Neural progenitor cell (in vitro differentiated cells): ENCODE results near the gene OSBPL1A. TPM values are rescaled to one million over a fixed set of nuclear protein-coding genes. Genes with fewer than 3 reads are reported as not detected.

Source experiments
- DNase-seq: peaks from one replicate; pipeline ENCODE4 v3.0.0-alpha.2; 2016; ENCODE audit warnings: low spot score
- H2AFZ ChIP-seq: fragments of 200-600 bp; sonication (generic); replicated peaks from 2 replicates; pipeline ENCODE4 v1.6.1; 2016; ENCODE audit warnings: antibody characterized with exemption
- H3F3A ChIP-seq: fragments of 200-600 bp; sonication (generic); 2 replicates; pipeline ENCODE4 v1.6.1; 2016; ENCODE audit warnings: antibody characterized with exemption, low read depth
- H3K27ac ChIP-seq: fragments of 200-600 bp; sonication (generic); 2 replicates; pipeline ENCODE4 v1.5.1; 2016; ENCODE audit warnings: mild to moderate bottlenecking
- H3K27me3 ChIP-seq: fragments of 200-600 bp; sonication (generic); 2 replicates; pipeline ENCODE4 v1.6.1; 2016; ENCODE audit warnings: mild to moderate bottlenecking, moderate library complexity
- H3K36me3 ChIP-seq: fragments of 200-600 bp; sonication (generic); 2 replicates; pipeline ENCODE4 v1.5.1; 2016
- H3K4me1 ChIP-seq: fragments of 200-600 bp; sonication (generic); 2 replicates; pipeline ENCODE4 v1.6.1; 2016; ENCODE audit warnings: mixed run types
- H3K4me2 ChIP-seq: fragments of 200-600 bp; sonication (generic); 2 replicates; pipeline ENCODE4 v1.6.1; 2016
- H3K4me3 ChIP-seq: fragments of 200-600 bp; sonication (generic); 2 replicates; pipeline ENCODE4 v1.5.1; 2016
- H3K79me2 ChIP-seq: fragments of 200-600 bp; sonication (generic); 2 replicates; pipeline ENCODE4 v1.6.1; 2016; ENCODE audit warnings: low read depth
- H3K9ac ChIP-seq: fragments of 200-600 bp; sonication (generic); 2 replicates; pipeline ENCODE4 v1.6.1; 2016
- H3K9me3 ChIP-seq: fragments of 200-600 bp; sonication (generic); 2 replicates; pipeline ENCODE4 v1.5.1; 2016; ENCODE audit warnings: low read depth
- H4K20me1 ChIP-seq: fragments of 200-600 bp; sonication (generic); 2 replicates; pipeline ENCODE4 v1.6.1; 2016; ENCODE audit warnings: low read depth
- H3K27ac Mint-ChIP-seq: 3 replicates; pipeline ENCODE4 v1.8.0; 2021; ENCODE audit warnings: mixed read lengths
- H3K27me3 Mint-ChIP-seq: 2 replicates; pipeline ENCODE4 v1.8.0; 2022; ENCODE audit warnings: low read depth, mild to moderate bottlenecking, inconsistent platforms, moderate library complexity, mixed read lengths; ENCODE audit not compliant: insufficient read depth
- H3K36me3 Mint-ChIP-seq: 3 replicates; pipeline ENCODE4 v1.8.0; 2021; ENCODE audit warnings: mixed read lengths
- H3K4me1 Mint-ChIP-seq: 3 replicates; pipeline ENCODE4 v1.8.0; 2021; ENCODE audit warnings: mixed read lengths
- H3K4me3 Mint-ChIP-seq: 3 replicates; pipeline ENCODE4 v1.8.0; 2021; ENCODE audit warnings: mild to moderate bottlenecking, moderate library complexity, mixed read lengths
- H3K9me3 Mint-ChIP-seq: 3 replicates; pipeline ENCODE4 v1.8.0; 2020; ENCODE audit warnings: mixed read lengths
- CTCF ChIP-seq: fragments of 200-600 bp; sonication (generic); IDR thresholded peaks from 2 replicates; pipeline ENCODE4 v1.5.1; 2017; ENCODE audit warnings: antibody characterized with exemption, mild to moderate bottlenecking
- EZH2 ChIP-seq: fragments of 200-600 bp; sonication (generic); IDR thresholded peaks from 2 replicates; pipeline ENCODE4 v1.6.1; 2017; ENCODE audit warnings: antibody characterized with exemption, mild to moderate bottlenecking, moderate library complexity
- EZH2phosphoT487 ChIP-seq: fragments of 200-600 bp; sonication (generic); IDR thresholded peaks from 2 replicates; pipeline ENCODE4 v1.6.1; 2017; ENCODE audit warnings: antibody characterized with exemption
- total RNA-seq: library from RNA; depleted of rRNA; stranded (reverse); fragments of >200 nt; gene quantifications from 2 replicates; pipeline ENCODE4 v1.2.3, GENCODE V29; 2015; ENCODE audit warnings: low replicate concordance

Gene OSBPL1A
- total RNA-seq, 1 donor from 2014 or later: 75.0 TPM

- Histone ChIP-seq H3F3A (peaks cover 6% of the 10 kb centered on the region), H3K27ac (no peak overlapping the region), H3K4me2 (no peak overlapping the region), H3K36me3 (no peaks in the 10 kb centered on the region), H3K4me3 (no peak overlapping the region), H3K79me2 (no peaks in the 10 kb centered on the region), H3K27me3 (no peaks in the 10 kb centered on the region), H3K4me1 (peaks cover 3% of the 10 kb centered on the region), H4K20me1 (peaks cover 5% of the 10 kb centered on the region), H3K9me3 (no peaks in the 10 kb centered on the region), H2AFZ (no peak overlapping the region), H3K9ac (no peak overlapping the region)
- TF ChIP-seq EZH2 (no peak), CTCF (no peak), EZH2phosphoT487 (no peak)
- H3K4me1 Mint-ChIP-seq: peaks cover 20% of the 10 kb centered on the region
- H3K27me3 Mint-ChIP-seq: peaks cover 4% of the 10 kb centered on the region
- peaks cover 3% of the 10 kb centered on the region for H3K36me3 Mint-ChIP-seq
- H3K4me3 Mint-ChIP-seq: no peak overlapping the region
- H3K27ac Mint-ChIP-seq: no peak overlapping the region
- H3K9me3 Mint-ChIP-seq: no peaks in the 10 kb centered on the region
- no peak for DNase-seq
These were observed 200.2 kb downstream of the OSBPL1A start for GRCh38 chr18:24197412-24197811.

GRCh38 chr18:24196764-24197163 lies 200.9 kb downstream of the OSBPL1A start:
- Histone ChIP-seq H3K27me3 (no peaks in the 10 kb centered on the region), H2AFZ (no peak overlapping the region), H3K4me1 (peaks cover 9% of the 10 kb centered on the region), H3F3A (peaks cover 11% of the 10 kb centered on the region), H3K27ac (no peak overlapping the region), H3K36me3 (no peaks in the 10 kb centered on the region), H3K9ac (no peak overlapping the region), H3K4me3 (no peak overlapping the region), H3K4me2 (no peak overlapping the region), H4K20me1 (peaks cover 7% of the 10 kb centered on the region), H3K9me3 (no peaks in the 10 kb centered on the region), H3K79me2 (no peaks in the 10 kb centered on the region)
- Mint-ChIP-seq H3K36me3 (peaks cover 3% of the 10 kb centered on the region), H3K4me1 (peaks cover 23% of the 10 kb centered on the region), H3K9me3 (no peaks in the 10 kb centered on the region), H3K27me3 (peaks cover under 1% of the 10 kb centered on the region), H3K4me3 (no peak overlapping the region), H3K27ac (peak overlapping the region; percentile 13)
- DNase-seq: no peak
- TF ChIP-seq EZH2phosphoT487: no peak
- TF ChIP-seq CTCF: no peak
- TF ChIP-seq EZH2: no peak

- TF ChIP-seq CTCF: no peak
- TF ChIP-seq EZH2phosphoT487: no peak
- no peak for TF ChIP-seq EZH2
- Histone ChIP-seq H3K27me3 (no peaks in the 10 kb centered on the region), H4K20me1 (peaks cover 7% of the 10 kb centered on the region), H3K9ac (no peak overlapping the region), H3K79me2 (no peaks in the 10 kb centered on the region), H3K4me1 (peaks cover 14% of the 10 kb centered on the region), H3K4me2 (no peak overlapping the region), H3K27ac (no peak overlapping the region), H3K4me3 (no peak overlapping the region), H2AFZ (no peak overlapping the region), H3F3A (peaks cover 11% of the 10 kb centered on the region), H3K9me3 (no peaks in the 10 kb centered on the region), H3K36me3 (no peaks in the 10 kb centered on the region)
- Mint-ChIP-seq H3K4me3 (no peak overlapping the region), H3K27me3 (no peaks in the 10 kb centered on the region), H3K9me3 (no peaks in the 10 kb centered on the region), H3K36me3 (peaks cover 3% of the 10 kb centered on the region), H3K4me1 (peaks cover 20% of the 10 kb centered on the region), H3K27ac (no peak overlapping the region)
- no peak for DNase-seq
These were observed 202.1 kb downstream of the OSBPL1A start for GRCh38 chr18:24195296-24196053.
